ENCODE data around the gene VPS18. TPM values are rescaled to one million over a fixed set of nuclear protein-coding genes. Genes with fewer than 3 reads are reported as not detected.

VPS18 gene
- total RNA-seq, 1 donor from 2014 or later = 37.6 TPM

DNA sequence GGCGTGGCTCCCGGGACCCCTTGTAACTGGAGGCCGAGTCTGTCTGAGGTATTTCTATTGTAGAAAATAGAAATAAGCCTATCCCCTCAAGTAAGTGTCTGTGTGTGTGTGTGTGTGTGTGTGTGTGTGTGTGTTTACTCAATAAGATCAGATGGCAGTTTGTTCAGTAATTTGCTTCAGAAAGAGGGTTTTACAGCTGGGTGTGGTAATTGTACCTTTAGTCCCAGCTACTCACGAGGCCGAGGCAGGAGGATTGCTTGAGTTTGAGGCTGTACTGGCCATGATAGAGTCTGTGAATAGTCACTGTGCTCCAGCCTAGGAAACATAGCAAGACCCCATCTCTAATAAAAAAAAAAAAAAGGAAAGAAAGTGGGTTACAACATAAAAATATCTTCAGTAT, 41.7 kb upstream of the VPS18 start:
- H3K36me3 Mint-ChIP-seq (ENCODE audit: low read depth, unreplicated experiment) = peaks cover 4% of the 10 kb centered on the region
- Histone ChIP-seq H4K20me1 (ENCODE audit: insufficient read depth, low read length) (no peaks in the 10 kb centered on the region), H3K27me3 (ENCODE audit: insufficient read depth, low read length) (no peaks in the 10 kb centered on the region), H3K4me2 (ENCODE audit: low read length) (no peak overlapping the region), H3K9ac (ENCODE audit: low read length) (no peak overlapping the region), H3K4me1 (ENCODE audit: insufficient read depth, low read length) (no peaks in the 10 kb centered on the region), H3K79me2 (ENCODE audit: insufficient read depth, low read length) (no peaks in the 10 kb centered on the region), H3K9me3 (ENCODE audit: insufficient read depth, low read depth, low read length) (no peaks in the 10 kb centered on the region), H3K4me3 (ENCODE audit: insufficient read depth, low read depth, low read length) (no peak overlapping the region), H2AFZ (ENCODE audit: low read depth, low read length) (no peak overlapping the region), H3K36me3 (ENCODE audit: insufficient read depth, low read length) (no peaks in the 10 kb centered on the region), H3K27ac (ENCODE audit: low read depth, low read length) (no peak overlapping the region)
- TF ChIP-seq, protein P1, sequence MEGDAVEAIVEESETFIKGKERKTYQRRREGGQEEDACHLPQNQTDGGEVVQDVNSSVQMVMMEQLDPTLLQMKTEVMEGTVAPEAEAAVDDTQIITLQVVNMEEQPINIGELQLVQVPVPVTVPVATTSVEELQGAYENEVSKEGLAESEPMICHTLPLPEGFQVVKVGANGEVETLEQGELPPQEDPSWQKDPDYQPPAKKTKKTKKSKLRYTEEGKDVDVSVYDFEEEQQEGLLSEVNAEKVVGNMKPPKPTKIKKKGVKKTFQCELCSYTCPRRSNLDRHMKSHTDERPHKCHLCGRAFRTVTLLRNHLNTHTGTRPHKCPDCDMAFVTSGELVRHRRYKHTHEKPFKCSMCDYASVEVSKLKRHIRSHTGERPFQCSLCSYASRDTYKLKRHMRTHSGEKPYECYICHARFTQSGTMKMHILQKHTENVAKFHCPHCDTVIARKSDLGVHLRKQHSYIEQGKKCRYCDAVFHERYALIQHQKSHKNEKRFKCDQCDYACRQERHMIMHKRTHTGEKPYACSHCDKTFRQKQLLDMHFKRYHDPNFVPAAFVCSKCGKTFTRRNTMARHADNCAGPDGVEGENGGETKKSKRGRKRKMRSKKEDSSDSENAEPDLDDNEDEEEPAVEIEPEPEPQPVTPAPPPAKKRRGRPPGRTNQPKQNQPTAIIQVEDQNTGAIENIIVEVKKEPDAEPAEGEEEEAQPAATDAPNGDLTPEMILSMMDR (IDR thresholded peaks at IDR 0.05; ENCODE audit: insufficient read depth, low read depth, low read length) = no peak
- TF ChIP-seq EZH2 (IDR thresholded peaks at IDR 0.05; ENCODE audit: insufficient read depth, low read length) = no peak
- no peaks in the 10 kb centered on the region for H3K27me3 Mint-ChIP-seq (ENCODE audit: low read depth, unreplicated experiment)
- DNase-seq (ENCODE audit: low read depth) = no peak
- no peak for FAIRE-seq
- H3K27ac Mint-ChIP-seq (ENCODE audit: unreplicated experiment) = no peak overlapping the region
- H3K4me1 Mint-ChIP-seq (ENCODE audit: low read depth, unreplicated experiment) = peaks cover 7% of the 10 kb centered on the region
- no peaks in the 10 kb centered on the region for H3K9me3 Mint-ChIP-seq (ENCODE audit: unreplicated experiment)
- H3K4me3 Mint-ChIP-seq (ENCODE audit: unreplicated experiment) = no peak overlapping the region

DNA sequence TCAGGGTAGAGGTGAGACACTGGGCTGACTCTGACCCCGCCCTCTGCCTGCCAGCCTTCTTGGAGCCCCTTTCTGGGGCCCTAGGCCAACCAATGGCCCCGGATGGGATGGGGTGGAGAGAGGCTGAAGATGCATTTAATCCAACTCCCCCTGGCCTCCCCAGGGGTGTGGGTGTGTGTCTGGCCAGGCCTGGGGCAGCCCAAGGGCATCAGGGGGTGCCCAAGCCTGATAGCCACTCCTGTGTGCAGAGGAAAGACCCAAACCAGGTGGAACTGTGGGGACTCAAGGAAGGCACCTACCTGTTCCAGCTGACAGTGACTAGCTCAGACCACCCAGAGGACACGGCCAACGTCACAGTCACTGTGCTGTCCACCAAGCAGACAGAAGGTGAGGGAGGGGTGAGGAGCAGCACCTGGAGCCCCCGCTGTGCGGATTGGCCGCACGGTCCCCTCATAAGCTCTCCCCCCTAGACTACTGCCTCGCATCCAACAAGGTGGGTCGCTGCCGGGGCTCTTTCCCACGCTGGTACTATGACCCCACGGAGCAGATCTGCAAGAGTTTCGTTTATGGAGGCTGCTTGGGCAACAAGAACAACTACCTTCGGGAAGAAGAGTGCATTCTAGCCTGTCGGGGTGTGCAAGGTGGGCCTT, 40.9 kb upstream of the VPS18 start:
- Mint-ChIP-seq H3K4me3 (ENCODE audit: unreplicated experiment) (no peak overlapping the region), H3K27ac (ENCODE audit: unreplicated experiment) (no peak overlapping the region), H3K9me3 (ENCODE audit: unreplicated experiment) (no peaks in the 10 kb centered on the region), H3K4me1 (ENCODE audit: low read depth, unreplicated experiment) (no peaks in the 10 kb centered on the region), H3K27me3 (ENCODE audit: low read depth, unreplicated experiment) (no peaks in the 10 kb centered on the region), H3K36me3 (ENCODE audit: low read depth, unreplicated experiment) (peaks cover 4% of the 10 kb centered on the region)
- Histone ChIP-seq H3K4me1 (ENCODE audit: insufficient read depth, low read length) (no peaks in the 10 kb centered on the region), H3K9ac (ENCODE audit: low read length) (no peak overlapping the region), H3K4me3 (ENCODE audit: insufficient read depth, low read depth, low read length) (no peak overlapping the region), H3K27me3 (ENCODE audit: insufficient read depth, low read length) (no peaks in the 10 kb centered on the region), H4K20me1 (ENCODE audit: insufficient read depth, low read length) (no peaks in the 10 kb centered on the region), H3K79me2 (ENCODE audit: insufficient read depth, low read length) (no peaks in the 10 kb centered on the region), H3K27ac (ENCODE audit: low read depth, low read length) (no peak overlapping the region), H3K4me2 (ENCODE audit: low read length) (no peak overlapping the region), H3K36me3 (ENCODE audit: insufficient read depth, low read length) (no peaks in the 10 kb centered on the region), H3K9me3 (ENCODE audit: insufficient read depth, low read depth, low read length) (no peaks in the 10 kb centered on the region), H2AFZ (ENCODE audit: low read depth, low read length) (no peak overlapping the region)
- no peak for FAIRE-seq
- TF ChIP-seq, protein P1 (IDR thresholded peaks at IDR 0.05; ENCODE audit: insufficient read depth, low read depth, low read length) = no peak
- no peak for TF ChIP-seq EZH2 (IDR thresholded peaks at IDR 0.05; ENCODE audit: insufficient read depth, low read length)
- no peak for DNase-seq (ENCODE audit: low read depth)

DNA sequence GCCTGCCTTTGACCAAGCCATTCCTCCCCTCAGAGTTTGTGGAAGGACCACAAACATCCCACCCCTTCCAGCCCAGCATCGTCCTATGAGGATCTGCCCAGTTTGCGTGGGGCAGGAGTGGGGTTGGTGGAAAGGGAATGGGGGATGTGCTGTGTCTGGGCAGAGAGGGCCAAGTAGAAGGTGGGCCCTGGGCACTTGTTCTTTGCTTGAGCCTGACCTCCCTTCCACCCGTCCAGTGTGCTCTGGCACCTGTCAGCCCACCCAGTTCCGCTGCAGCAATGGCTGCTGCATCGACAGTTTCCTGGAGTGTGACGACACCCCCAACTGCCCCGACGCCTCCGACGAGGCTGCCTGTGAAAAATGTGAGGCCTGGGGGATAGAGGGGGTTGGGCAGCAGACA, 40.1 kb upstream of the VPS18 start:
- peaks cover 2% of the 10 kb centered on the region for H3K9me3 Mint-ChIP-seq (ENCODE audit: unreplicated experiment)
- Histone ChIP-seq H3K27me3 (ENCODE audit: insufficient read depth, low read length) (no peaks in the 10 kb centered on the region), H4K20me1 (ENCODE audit: insufficient read depth, low read length) (no peaks in the 10 kb centered on the region), H3K4me3 (ENCODE audit: insufficient read depth, low read depth, low read length) (no peak overlapping the region), H3K36me3 (ENCODE audit: insufficient read depth, low read length) (no peaks in the 10 kb centered on the region), H3K4me1 (ENCODE audit: insufficient read depth, low read length) (peaks cover under 1% of the 10 kb centered on the region), H3K79me2 (ENCODE audit: insufficient read depth, low read length) (no peaks in the 10 kb centered on the region), H3K4me2 (ENCODE audit: low read length) (no peak overlapping the region), H2AFZ (ENCODE audit: low read depth, low read length) (no peak overlapping the region), H3K27ac (ENCODE audit: low read depth, low read length) (no peak overlapping the region), H3K9ac (ENCODE audit: low read length) (no peak overlapping the region), H3K9me3 (ENCODE audit: insufficient read depth, low read depth, low read length) (no peaks in the 10 kb centered on the region)
- no peaks in the 10 kb centered on the region for H3K4me1 Mint-ChIP-seq (ENCODE audit: low read depth, unreplicated experiment)
- no peak for FAIRE-seq
- TF ChIP-seq EZH2 (IDR thresholded peaks at IDR 0.05; ENCODE audit: insufficient read depth, low read length) = no peak
- TF ChIP-seq, protein P1 (IDR thresholded peaks at IDR 0.05; ENCODE audit: insufficient read depth, low read depth, low read length) = no peak
- no peaks in the 10 kb centered on the region for H3K27me3 Mint-ChIP-seq (ENCODE audit: low read depth, unreplicated experiment)
- H3K27ac Mint-ChIP-seq (ENCODE audit: unreplicated experiment) = no peak overlapping the region
- H3K36me3 Mint-ChIP-seq (ENCODE audit: low read depth, unreplicated experiment) = peaks cover 4% of the 10 kb centered on the region
- no peak for DNase-seq (ENCODE audit: low read depth)
- H3K4me3 Mint-ChIP-seq (ENCODE audit: unreplicated experiment) = no peak overlapping the region

Data from astrocyte (in vitro differentiated cells and primary cell).